OCI-LY1 (cell line): Measurements from ENCODE around the gene ULK4.

ENCODE experiments used
- CTCF ChIP-seq: fragments of 200-600 bp; sonication (generic), shearing (Covaris generic); IDR thresholded peaks from 2 replicates; pipeline ENCODE4 v1.5.1; 2017; ENCODE audit warnings: mild to moderate bottlenecking, antibody characterized with exemption, low read length, moderate library complexity, mixed read lengths
- EZH2 ChIP-seq: fragments of 200-600 bp; sonication (generic), shearing (Covaris generic); IDR thresholded peaks from 2 replicates; pipeline ENCODE4 v1.8.0; 2017; ENCODE audit warnings: borderline replicate concordance, mixed run types, mild to moderate bottlenecking, antibody characterized with exemption, low read length, moderate library complexity, mixed read lengths

- TF ChIP-seq CTCF (no peak), EZH2 (no peak)
Observed at GRCh38 chr3:41315126-41315525, 646.8 kb downstream of the ULK4 start.
